GM23338 (cell line): Measurements from ENCODE around the gene EPS8L3. TPM values are rescaled to one million over a fixed set of nuclear protein-coding genes. Genes with fewer than 3 reads are reported as not detected.

Experiments used
- ATAC-seq: fragments of 200-7000 bp; cut with Tn5 transposase; 3 replicates; pipeline ENCODE4 v1.9.1; 2020
- DNase-seq: peaks from one replicate; pipeline ENCODE4 v3.0.0-alpha.2; 2015; ENCODE audit warnings: low spot score
- H2AFZ ChIP-seq: fragments of 200-600 bp; sonication (generic); 2 replicates; pipeline ENCODE4 v1.8.0; 2016; ENCODE audit warnings: antibody characterized with exemption, mild to moderate bottlenecking, moderate library complexity
- H3F3A ChIP-seq: fragments of 200-600 bp; sonication (generic); replicated peaks from 2 replicates; pipeline ENCODE4 v1.8.0; 2017; ENCODE audit warnings: antibody characterized with exemption, mixed run types, low read depth
- H3K27ac ChIP-seq: fragments of 200-600 bp; sonication (generic); 2 replicates; pipeline ENCODE4 v1.6.1; 2016; ENCODE audit warnings: low read depth
- H3K27me3 ChIP-seq: fragments of 200-600 bp; sonication (generic); 2 replicates; pipeline ENCODE4 v1.8.0; 2016; ENCODE audit warnings: mild to moderate bottlenecking, mixed run types, moderate library complexity; ENCODE audit not compliant: insufficient read depth
- H3K36me3 ChIP-seq: fragments of 200-600 bp; sonication (generic); 2 replicates; pipeline ENCODE4 v1.8.0; 2016; ENCODE audit warnings: mild to moderate bottlenecking; ENCODE audit not compliant: insufficient read depth
- H3K4me1 ChIP-seq: fragments of 200-600 bp; sonication (generic); 2 replicates; pipeline ENCODE4 v1.8.0; 2016; ENCODE audit warnings: mild to moderate bottlenecking, moderate library complexity; ENCODE audit not compliant: insufficient read depth
- H3K4me2 ChIP-seq: fragments of 200-600 bp; sonication (generic); 2 replicates; pipeline ENCODE4 v1.7.1; 2017; ENCODE audit warnings: mixed run types
- H3K4me3 ChIP-seq: fragments of 200-600 bp; sonication (generic); 2 replicates; pipeline ENCODE4 v1.6.1; 2016; ENCODE audit warnings: mixed run types
- H3K79me2 ChIP-seq: fragments of 200-600 bp; sonication (generic); replicated peaks from 2 replicates; pipeline ENCODE4 v1.8.0; 2017; ENCODE audit warnings: mild to moderate bottlenecking; ENCODE audit not compliant: insufficient read depth
- H3K9me2 ChIP-seq: fragments of 200-600 bp; sonication (generic); 2 replicates; pipeline ENCODE4 v1.8.0; 2017; ENCODE audit not compliant: insufficient read depth
- H4K20me1 ChIP-seq: fragments of 200-600 bp; sonication (generic); replicated peaks from 2 replicates; pipeline ENCODE4 v1.8.0; 2017; ENCODE audit warnings: mild to moderate bottlenecking; ENCODE audit not compliant: insufficient read depth
- H3K27ac Mint-ChIP-seq: 2 replicates; pipeline ENCODE4 v1.8.0; 2020; ENCODE audit warnings: inconsistent platforms, mild to moderate bottlenecking, moderate library complexity, mixed read lengths
- H3K27me3 Mint-ChIP-seq: 3 replicates; pipeline ENCODE4 v1.8.0; 2022; ENCODE audit warnings: low read depth, mild to moderate bottlenecking, moderate library complexity, mixed read lengths, inconsistent platforms; ENCODE audit not compliant: insufficient read depth, poor library complexity
- H3K36me3 Mint-ChIP-seq: 3 replicates; pipeline ENCODE4 v1.8.0; 2021; ENCODE audit warnings: low read depth, mild to moderate bottlenecking, inconsistent platforms, moderate library complexity, mixed read lengths
- H3K4me1 Mint-ChIP-seq: 3 replicates; pipeline ENCODE4 v1.8.0; 2020; ENCODE audit warnings: mild to moderate bottlenecking, inconsistent platforms, mixed read lengths
- H3K4me3 Mint-ChIP-seq: 3 replicates; pipeline ENCODE4 v1.8.0; 2021; ENCODE audit warnings: moderate library complexity, mild to moderate bottlenecking, inconsistent platforms, mixed read lengths
- H3K9me3 Mint-ChIP-seq: 3 replicates; pipeline ENCODE4 v1.8.0; 2020; ENCODE audit warnings: moderate library complexity, mild to moderate bottlenecking, inconsistent platforms, mixed read lengths
- CREB1 ChIP-seq: fragments of 250-450 bp; sonication (Bioruptor Pico); IDR thresholded peaks from 2 replicates; pipeline ENCODE4 v1.5.0; 2020; ENCODE audit warnings: low read depth, mild to moderate bottlenecking, moderate library complexity
- CTCF ChIP-seq, 2 experiments: fragments of 200-600 bp in 1 of 2; sonication (generic) in 1 of 2; conservative IDR thresholded peaks; 2 replicates each; pipeline versions ENCODE4 v1.5.1 to v1.6.1; 2016 to 2017; ENCODE audit warnings: antibody characterized with exemption in 2 of 2, low read depth in 2 of 2, mild to moderate bottlenecking in 2 of 2, moderate library complexity in 1 of 2
- EZH2 ChIP-seq: fragments of 200-600 bp; sonication (generic); IDR thresholded peaks from one replicate; pipeline ENCODE4 v1.8.0; 2017; ENCODE audit warnings: antibody characterized with exemption, mild to moderate bottlenecking, low read depth; ENCODE audit not compliant: unreplicated experiment
- EZH2phosphoT487 ChIP-seq: fragments of 200-600 bp; sonication (generic); IDR thresholded peaks from one replicate; pipeline ENCODE4 v1.8.1; 2018; ENCODE audit warnings: antibody characterized with exemption; ENCODE audit not compliant: unreplicated experiment
- STAT1 ChIP-seq: IDR thresholded peaks from one replicate; pipeline ENCODE4 v1.6.1; 2016; ENCODE audit warnings: antibody characterized with exemption; ENCODE audit not compliant: unreplicated experiment
- ZNF114 ChIP-seq: fragments of 250-450 bp; sonication (Bioruptor Pico); IDR thresholded peaks from 2 replicates; pipeline ENCODE4 v1.5.0; 2020; ENCODE audit warnings: mild to moderate bottlenecking, moderate library complexity
- ZNF331 ChIP-seq: fragments of 250-450 bp; sonication (Bioruptor Pico); IDR thresholded peaks from 2 replicates; pipeline ENCODE4 v1.5.0; 2020; ENCODE audit warnings: low read depth, mild to moderate bottlenecking, moderate library complexity
- ZNF462 ChIP-seq: fragments of 250-450 bp; sonication (Bioruptor Pico); IDR thresholded peaks from 2 replicates; pipeline ENCODE4 v1.5.0; 2020; ENCODE audit warnings: mild to moderate bottlenecking, moderate library complexity
- polyA plus RNA-seq: library from polyadenylated mRNA; unstranded; fragments of >200 nt; fragmentation: Nextera tagmentation; extraction: Ambion mirVana; gene quantifications from 2 replicates; pipeline ENCODE4 v1.2.1, GENCODE V29; 2016
- total RNA-seq: library from RNA; depleted of rRNA; stranded (reverse); fragments of >200 nt; shearing (Covaris generic); gene quantifications from 2 replicates; pipeline ENCODE4 v1.2.3, GENCODE V29; 2014
- TF ChIP-seq, protein P1 (sequence below): IDR thresholded peaks from one replicate; pipeline ENCODE4 v1.6.1; 2018; ENCODE audit warnings: antibody characterized with exemption; ENCODE audit not compliant: unreplicated experiment

Gene EPS8L3
- total and polyA plus RNA-seq, 2 experiments from 2014 or later: not detected

- H3K4me1 Mint-ChIP-seq: peaks cover 13% of the 10 kb centered on the region; the same call in 2 of the 3 replicates
- DNase-seq: no peak
- ATAC-seq: no peak; the same call in 2 of the 3 replicates
Measured at GRCh38 chr1:109782927-109783326, 19.2 kb upstream of the EPS8L3 start.

DNA sequence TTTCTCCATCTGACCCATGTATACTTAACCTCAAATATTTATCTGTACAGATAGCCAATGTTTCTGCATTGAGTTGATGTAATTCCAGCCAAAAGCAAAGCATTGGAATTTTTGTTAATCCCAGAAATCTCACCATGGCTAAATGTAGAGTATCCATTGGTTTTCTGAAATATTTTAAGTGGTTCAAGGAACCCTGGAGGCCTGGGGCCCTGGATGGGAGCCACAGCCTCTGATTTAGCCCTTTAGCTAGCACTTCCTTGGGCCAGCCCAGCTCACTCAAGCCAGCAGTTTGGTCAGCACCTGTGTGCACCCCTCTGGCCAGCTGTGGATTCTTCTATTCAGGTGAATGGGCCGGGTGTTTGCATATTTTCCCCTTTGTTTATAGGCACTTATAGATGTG, 18.8 kb upstream of the EPS8L3 start:
- H3K27ac ChIP-seq: no peak overlapping the region
- H3K4me3 ChIP-seq: no peak overlapping the region
- peaks cover 13% of the 10 kb centered on the region; the same call in 2 of the 3 replicates for H3K4me1 Mint-ChIP-seq
- H3K27ac Mint-ChIP-seq: no peak overlapping the region
- H2AFZ ChIP-seq: no peak overlapping the region
- no peak overlapping the region for H3K4me3 Mint-ChIP-seq
- DNase-seq: peak; percentile 52
- H3K9me2 ChIP-seq: no peaks in the 10 kb centered on the region
- H3K36me3 ChIP-seq: 0 out of 2 replicates have a peak, but pooled peaks cover 7% of the 10 kb centered on the region
- peaks cover 18% of the 10 kb centered on the region for H3K9me3 Mint-ChIP-seq
- peaks cover 10% of the 10 kb centered on the region for H3K27me3 Mint-ChIP-seq
- H3F3A ChIP-seq: no peaks in the 10 kb centered on the region
- H3K36me3 Mint-ChIP-seq: peaks cover 8% of the 10 kb centered on the region; the same call in 2 of the 3 replicates
- H4K20me1 ChIP-seq: no peaks in the 10 kb centered on the region
- ATAC-seq: peak; percentile 67
- 0 out of 2 replicates have a peak overlapping the region, but pooled peaks have one; percentile 43 for H3K4me2 ChIP-seq
- H3K79me2 ChIP-seq: no peaks in the 10 kb centered on the region
- H3K4me1 ChIP-seq: peaks cover 10% of the 10 kb centered on the region
- no peaks in the 10 kb centered on the region for H3K27me3 ChIP-seq
- no peak for TF ChIP-seq EZH2phosphoT487
- no peak for TF ChIP-seq CREB1 (CRISPR knock-in tag)
- TF ChIP-seq ZNF462 (CRISPR knock-in tag): no peak
- TF ChIP-seq CTCF (conservative IDR thresholded peaks at IDR 0.05; ENCODE audit: low read depth in 2 of 2): no peak
- TF ChIP-seq, protein P1, sequence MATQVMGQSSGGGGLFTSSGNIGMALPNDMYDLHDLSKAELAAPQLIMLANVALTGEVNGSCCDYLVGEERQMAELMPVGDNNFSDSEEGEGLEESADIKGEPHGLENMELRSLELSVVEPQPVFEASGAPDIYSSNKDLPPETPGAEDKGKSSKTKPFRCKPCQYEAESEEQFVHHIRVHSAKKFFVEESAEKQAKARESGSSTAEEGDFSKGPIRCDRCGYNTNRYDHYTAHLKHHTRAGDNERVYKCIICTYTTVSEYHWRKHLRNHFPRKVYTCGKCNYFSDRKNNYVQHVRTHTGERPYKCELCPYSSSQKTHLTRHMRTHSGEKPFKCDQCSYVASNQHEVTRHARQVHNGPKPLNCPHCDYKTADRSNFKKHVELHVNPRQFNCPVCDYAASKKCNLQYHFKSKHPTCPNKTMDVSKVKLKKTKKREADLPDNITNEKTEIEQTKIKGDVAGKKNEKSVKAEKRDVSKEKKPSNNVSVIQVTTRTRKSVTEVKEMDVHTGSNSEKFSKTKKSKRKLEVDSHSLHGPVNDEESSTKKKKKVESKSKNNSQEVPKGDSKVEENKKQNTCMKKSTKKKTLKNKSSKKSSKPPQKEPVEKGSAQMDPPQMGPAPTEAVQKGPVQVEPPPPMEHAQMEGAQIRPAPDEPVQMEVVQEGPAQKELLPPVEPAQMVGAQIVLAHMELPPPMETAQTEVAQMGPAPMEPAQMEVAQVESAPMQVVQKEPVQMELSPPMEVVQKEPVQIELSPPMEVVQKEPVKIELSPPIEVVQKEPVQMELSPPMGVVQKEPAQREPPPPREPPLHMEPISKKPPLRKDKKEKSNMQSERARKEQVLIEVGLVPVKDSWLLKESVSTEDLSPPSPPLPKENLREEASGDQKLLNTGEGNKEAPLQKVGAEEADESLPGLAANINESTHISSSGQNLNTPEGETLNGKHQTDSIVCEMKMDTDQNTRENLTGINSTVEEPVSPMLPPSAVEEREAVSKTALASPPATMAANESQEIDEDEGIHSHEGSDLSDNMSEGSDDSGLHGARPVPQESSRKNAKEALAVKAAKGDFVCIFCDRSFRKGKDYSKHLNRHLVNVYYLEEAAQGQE: no peak
- TF ChIP-seq EZH2: no peak
- no peak for TF ChIP-seq STAT1
- TF ChIP-seq ZNF114 (CRISPR knock-in tag): no peak
- no peak for TF ChIP-seq ZNF331 (CRISPR knock-in tag)

More at GRCh38 chr1:109782927-109783326, 19.2 kb upstream of the EPS8L3 start:
- Histone ChIP-seq H3K9me2 (no peaks in the 10 kb centered on the region), H4K20me1 (no peaks in the 10 kb centered on the region), H2AFZ (no peak overlapping the region), H3K4me2 (peak overlapping the region; percentile 43; the same call in 1 of the 2 replicates), H3F3A (no peaks in the 10 kb centered on the region), H3K27ac (no peak overlapping the region), H3K27me3 (no peaks in the 10 kb centered on the region), H3K36me3 (0 out of 2 replicates have a peak, but pooled peaks cover 7% of the 10 kb centered on the region), H3K4me3 (no peak overlapping the region), H3K4me1 (peaks cover 10% of the 10 kb centered on the region), H3K79me2 (no peaks in the 10 kb centered on the region)
- Mint-ChIP-seq H3K36me3 (peaks cover 8% of the 10 kb centered on the region; the same call in 2 of the 3 replicates), H3K4me3 (no peak overlapping the region), H3K27me3 (peaks cover 13% of the 10 kb centered on the region), H3K9me3 (peaks cover 18% of the 10 kb centered on the region), H3K27ac (no peak overlapping the region)
- no peak for TF ChIP-seq CREB1 (CRISPR knock-in tag)
